Fibroblast of the aortic adventitia (primary cell): Measurements from ENCODE around the gene SPTBN1. TPM values are rescaled to one million over a fixed set of nuclear protein-coding genes. Genes with fewer than 3 reads are reported as not detected.

Experiments used
- DNase-seq: peaks from one replicate; pipeline ENCODE4 v3.0.0-alpha.2; 2010; ENCODE audit warnings: low read depth
- H3K4me3 ChIP-seq: 2 replicates; pipeline ENCODE4 v1.5.1; 2011; ENCODE audit warnings: low read depth, mild to moderate bottlenecking, control low read depth, low read length, moderate library complexity
- CTCF ChIP-seq: IDR thresholded peaks from 2 replicates; pipeline ENCODE4 v1.5.1; 2011; ENCODE audit warnings: mild to moderate bottlenecking, low read length, control low read depth, inconsistent platforms; ENCODE audit not compliant: insufficient read depth
- total RNA-seq: library from RNA; depleted of rRNA; stranded (reverse); fragments of >200 nt; gene quantifications from 2 replicates; pipeline ENCODE4 v1.2.3, GENCODE V29; 2012; ENCODE audit warnings: low replicate concordance

Gene SPTBN1
- total RNA-seq, 1 donor: 293 TPM

DNA sequence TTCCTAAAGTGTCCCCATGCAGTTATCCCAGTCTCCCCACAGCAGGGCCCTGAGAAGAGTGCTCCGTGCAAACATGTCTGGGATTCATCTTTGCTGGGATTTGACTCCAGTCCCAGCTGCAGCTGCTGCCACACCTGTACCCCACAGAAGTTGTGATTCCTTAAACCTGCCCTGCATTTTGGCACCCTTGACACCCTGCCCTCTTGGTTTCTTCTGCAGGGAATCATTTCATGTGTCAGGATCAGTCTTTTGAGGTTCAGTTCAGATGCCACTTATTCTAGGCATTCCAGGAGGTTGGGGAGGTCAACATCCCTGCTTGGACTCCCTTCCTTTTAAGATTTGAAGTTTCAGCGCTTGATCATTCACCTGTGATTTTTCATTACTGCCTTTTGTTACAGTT lies 108.3 kb downstream of the SPTBN1 start:
- no peak for DNase-seq
- H3K4me3 ChIP-seq: no peak overlapping the region
- no peak for TF ChIP-seq CTCF

GRCh38 chr2:54565551-54565950 lies 109.4 kb downstream of the SPTBN1 start:
- DNase-seq: no peak
- TF ChIP-seq CTCF: no peak
- no peak overlapping the region for H3K4me3 ChIP-seq

- no peak for TF ChIP-seq CTCF
- no peak overlapping the region for H3K4me3 ChIP-seq
- no peak for DNase-seq
Measured at GRCh38 chr2:54566896-54567295, 110.8 kb downstream of the SPTBN1 start.

GRCh38 chr2:54568876-54569321 lies 112.8 kb downstream of the SPTBN1 start:
- TF ChIP-seq CTCF: no peak
- DNase-seq: no peak

GRCh38 chr2:54569745-54570301 lies 113.7 kb downstream of the SPTBN1 start:
- H3K4me3 ChIP-seq: no peak overlapping the region
- no peak for DNase-seq
- TF ChIP-seq CTCF: no peak

More at GRCh38 chr2:54568876-54569321, 112.8 kb downstream of the SPTBN1 start:
- H3K4me3 ChIP-seq: no peak overlapping the region

GRCh38 chr2:54570321-54570855 lies 114.3 kb downstream of the SPTBN1 start:
- no peak overlapping the region for H3K4me3 ChIP-seq
- no peak for TF ChIP-seq CTCF
- DNase-seq: peak; percentile 62
